ENCODE results near the gene MRPL30. TPM values are rescaled to one million over a fixed set of nuclear protein-coding genes. Genes with fewer than 3 reads are reported as not detected.
"Not testable (repeated sequence)": the region's sequence is repeated elsewhere in the genome, so short reads cannot be mapped to it uniquely, and the experiment has no call there.

MRPL30 gene
- total and polyA plus RNA-seq, 2 donors = 17.9 to 46.3 TPM

DNA sequence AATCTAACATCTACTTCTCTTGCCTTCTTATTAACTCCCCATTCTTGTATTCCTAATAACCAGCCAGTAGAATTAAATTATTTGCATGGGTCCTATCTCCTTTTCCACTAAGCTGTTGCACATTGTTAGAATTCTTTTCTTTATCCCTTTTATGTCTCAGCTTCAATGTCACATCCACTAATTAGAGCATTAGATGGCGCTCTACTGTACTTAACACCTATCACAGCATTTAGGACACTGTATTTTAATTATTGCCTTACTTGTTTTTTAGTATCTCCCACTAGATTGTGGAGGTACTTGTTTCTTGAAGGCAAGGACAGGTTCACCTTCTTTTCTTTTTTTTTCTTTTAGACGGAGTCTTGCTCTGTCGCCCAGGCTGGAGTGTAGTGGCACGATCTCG, 22.4 kb upstream of the MRPL30 start:
- Histone ChIP-seq H3K36me3 (ENCODE audit: insufficient read depth) (no peaks in the 10 kb centered on the region), H3K27ac (ENCODE audit: low read depth) (no peak overlapping the region), H3K4me1 (ENCODE audit: insufficient read depth) (no peaks in the 10 kb centered on the region), H3K4me3 (ENCODE audit: low read depth, low read length) (no peak overlapping the region)
- 95% methylated on average over 5 of the region's 5 CpGs for WGBS
- DNase-seq (ENCODE audit: extremely low spot score) = no peak

DNA sequence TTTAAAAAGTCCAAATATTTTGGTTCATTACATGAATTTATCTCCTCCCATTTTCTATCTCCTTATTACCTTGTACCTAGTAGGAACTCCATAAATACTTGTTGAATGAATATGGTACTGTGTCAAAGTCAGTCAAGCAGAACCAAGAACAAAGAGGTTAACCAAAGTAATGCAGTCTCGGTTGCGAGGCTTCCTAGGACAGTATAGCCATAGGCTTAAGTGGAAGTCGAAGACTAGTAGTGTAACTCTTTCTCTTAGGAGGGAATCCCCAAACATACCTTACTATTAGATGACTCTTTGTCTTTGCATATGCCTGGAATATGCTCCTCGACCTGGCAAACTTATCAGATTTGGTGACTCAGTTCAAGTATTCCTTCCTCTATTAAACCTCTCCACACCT, 21.4 kb upstream of the MRPL30 start:
- Histone ChIP-seq H3K36me3 (ENCODE audit: insufficient read depth) (no peaks in the 10 kb centered on the region), H3K27ac (ENCODE audit: low read depth) (peak overlapping the region; percentile 18), H3K4me3 (ENCODE audit: low read depth, low read length) (no peak overlapping the region), H3K4me1 (ENCODE audit: insufficient read depth) (no peaks in the 10 kb centered on the region)
- 85% methylated on average over 4 of the region's 4 CpGs for WGBS
- DNase-seq (ENCODE audit: extremely low spot score) = no peak

DNA sequence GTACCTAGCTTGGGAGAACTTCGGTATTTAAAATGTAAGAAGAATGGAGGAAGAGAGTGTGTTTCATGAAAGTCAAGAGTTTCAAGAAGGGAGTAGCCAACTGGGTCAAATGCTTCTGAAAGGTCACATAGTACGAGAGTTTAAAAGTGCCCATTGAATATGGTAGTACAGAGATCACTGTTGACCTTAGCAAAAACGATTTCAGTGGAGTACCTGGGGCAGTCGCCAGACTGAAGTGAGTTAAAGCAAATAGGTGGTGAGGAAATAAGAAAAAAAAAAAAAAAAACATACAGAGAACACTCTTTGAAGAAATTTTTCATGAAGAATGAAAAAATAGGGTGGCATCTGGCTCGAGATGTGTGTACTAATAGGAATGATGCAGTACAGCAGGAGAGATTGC, 14.8 kb upstream of the MRPL30 start:
- H3K4me1 ChIP-seq (ENCODE audit: insufficient read depth) = no peaks in the 10 kb centered on the region
- no peak overlapping the region for H3K4me3 ChIP-seq (ENCODE audit: low read depth, low read length)
- no peak overlapping the region for H3K27ac ChIP-seq (ENCODE audit: low read depth)
- DNase-seq (ENCODE audit: extremely low spot score) = no peak
- WGBS = 92% methylated on average over 5 of the region's 5 CpGs
- H3K36me3 ChIP-seq (ENCODE audit: insufficient read depth) = peaks cover 5% of the 10 kb centered on the region

DNA sequence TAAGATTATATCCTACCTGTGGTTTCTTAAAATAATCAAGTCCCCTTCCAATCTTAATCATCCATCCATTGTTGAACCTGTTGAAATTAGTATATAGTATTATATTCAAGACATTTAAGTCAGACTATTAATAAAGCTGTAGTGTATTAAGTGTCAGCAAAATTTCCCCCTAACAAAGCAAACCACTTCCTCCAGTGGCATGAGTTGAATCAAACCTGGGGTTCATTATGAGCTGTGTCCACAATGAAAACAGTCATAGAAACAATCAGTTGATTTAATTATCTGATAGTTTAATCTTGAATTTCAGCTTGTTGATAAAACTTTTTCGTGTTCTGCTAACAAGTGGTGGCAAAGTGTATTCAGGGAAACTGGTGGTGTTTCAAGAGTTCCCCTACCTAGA, 11.4 kb upstream of the MRPL30 start:
- WGBS = 75% methylated on average over 1 of the region's 1 CpG
- Histone ChIP-seq H3K4me3 (ENCODE audit: low read depth, low read length) (no peak overlapping the region), H3K27ac (ENCODE audit: low read depth) (no peak overlapping the region), H3K4me1 (ENCODE audit: insufficient read depth) (no peaks in the 10 kb centered on the region), H3K36me3 (ENCODE audit: insufficient read depth) (peaks cover 8% of the 10 kb centered on the region)
- DNase-seq (ENCODE audit: extremely low spot score) = no peak

DNA sequence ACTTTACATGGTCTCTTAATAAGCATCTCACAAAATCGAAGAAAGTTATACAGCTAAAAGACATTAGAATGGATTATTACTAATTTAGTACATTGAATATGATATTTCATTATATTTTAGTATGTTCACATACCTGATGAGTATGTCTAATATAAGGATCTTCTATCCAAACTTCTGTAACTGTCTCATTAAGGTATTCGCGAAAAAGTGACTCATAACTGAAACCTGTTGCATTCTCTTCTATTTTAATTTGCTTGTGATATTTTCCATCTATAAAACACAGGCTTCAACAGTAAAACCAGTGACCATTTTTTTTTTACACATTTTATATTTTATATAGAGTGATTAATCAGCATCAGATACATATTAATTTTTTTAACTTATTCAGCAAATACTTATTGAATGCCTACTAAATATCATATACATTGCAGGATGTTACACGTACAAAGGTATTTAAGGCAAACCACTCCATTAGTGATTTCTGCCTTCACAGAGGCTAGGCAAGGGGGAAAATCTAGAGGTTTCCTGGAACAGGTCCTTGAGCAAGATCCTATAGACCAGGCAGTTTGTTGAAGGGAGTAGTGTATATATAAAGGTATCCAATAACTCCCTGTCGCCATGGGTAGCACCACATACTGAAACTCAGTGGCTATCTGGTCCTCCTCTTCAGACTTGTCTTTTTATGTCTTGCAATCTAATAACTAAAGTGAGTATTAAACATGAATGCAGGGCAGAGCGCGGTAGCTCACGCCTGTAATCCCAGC, 9.4 kb upstream of the MRPL30 start:
- no peak overlapping the region for H3K4me3 ChIP-seq (ENCODE audit: low read depth, low read length)
- H3K4me1 ChIP-seq (ENCODE audit: insufficient read depth) = no peaks in the 10 kb centered on the region
- H3K27ac ChIP-seq (ENCODE audit: low read depth) = no peak overlapping the region
- WGBS = 96% methylated on average over 8 of the region's 8 CpGs
- no peak for DNase-seq (ENCODE audit: extremely low spot score)
- peaks cover 3% of the 10 kb centered on the region for H3K36me3 ChIP-seq (ENCODE audit: insufficient read depth)

DNA sequence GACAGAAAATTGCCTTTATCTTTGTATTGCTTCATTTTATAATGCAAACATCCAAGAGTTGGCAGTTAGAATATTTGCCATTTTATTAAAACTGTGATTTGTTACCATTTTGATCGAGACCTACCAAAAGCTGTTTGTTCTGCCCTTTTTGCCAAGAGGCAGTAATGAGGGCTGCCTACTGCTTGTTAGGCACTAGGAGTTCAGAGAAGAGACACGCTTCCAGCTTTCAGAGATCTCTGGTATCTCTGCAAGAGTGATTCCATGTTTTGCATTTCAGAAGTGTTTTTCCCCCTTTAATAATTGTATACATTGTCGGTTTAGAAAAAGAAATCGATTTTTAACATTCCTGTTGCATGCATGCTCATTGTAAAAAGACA, 628 bp downstream of the MRPL30 start:
- H3K36me3 ChIP-seq (ENCODE audit: insufficient read depth) = no peaks in the 10 kb centered on the region
- H3K27ac ChIP-seq (ENCODE audit: low read depth) = no peak overlapping the region
- 2% methylated on average over 4 of the region's 4 CpGs for WGBS
- no peak for DNase-seq (ENCODE audit: extremely low spot score)
- H3K4me1 ChIP-seq (ENCODE audit: insufficient read depth) = peaks cover 2% of the 10 kb centered on the region
- peak overlapping the region; percentile 58 for H3K4me3 ChIP-seq (ENCODE audit: low read depth, low read length)

DNA sequence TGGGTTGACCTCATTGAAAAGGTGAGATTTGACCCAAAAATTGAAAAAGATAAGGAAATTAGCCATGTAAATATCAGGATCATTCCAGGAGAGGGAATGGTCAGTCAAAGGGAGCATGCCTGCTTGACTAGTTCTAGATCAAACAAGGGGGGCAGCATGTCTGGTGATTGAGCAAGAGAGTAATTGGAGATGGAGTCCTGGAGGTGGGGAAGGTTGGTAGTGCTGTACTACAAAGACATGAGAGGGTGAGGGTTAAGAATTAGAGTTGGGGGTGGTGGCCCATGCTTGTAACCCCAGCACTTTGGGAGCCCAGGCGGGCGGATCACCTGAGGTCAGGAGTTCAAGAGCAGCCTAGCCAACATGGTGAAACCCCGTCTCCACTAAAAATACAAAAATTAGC, 2.0 kb downstream of the MRPL30 start:
- WGBS = 89% methylated on average over 3 of the region's 3 CpGs
- Histone ChIP-seq H3K27ac (ENCODE audit: low read depth) (no peak overlapping the region), H3K4me1 (ENCODE audit: insufficient read depth) (peaks cover 2% of the 10 kb centered on the region), H3K36me3 (ENCODE audit: insufficient read depth) (no peaks in the 10 kb centered on the region), H3K4me3 (ENCODE audit: low read depth, low read length) (no peak overlapping the region)
- no peak for DNase-seq (ENCODE audit: extremely low spot score)

DNA sequence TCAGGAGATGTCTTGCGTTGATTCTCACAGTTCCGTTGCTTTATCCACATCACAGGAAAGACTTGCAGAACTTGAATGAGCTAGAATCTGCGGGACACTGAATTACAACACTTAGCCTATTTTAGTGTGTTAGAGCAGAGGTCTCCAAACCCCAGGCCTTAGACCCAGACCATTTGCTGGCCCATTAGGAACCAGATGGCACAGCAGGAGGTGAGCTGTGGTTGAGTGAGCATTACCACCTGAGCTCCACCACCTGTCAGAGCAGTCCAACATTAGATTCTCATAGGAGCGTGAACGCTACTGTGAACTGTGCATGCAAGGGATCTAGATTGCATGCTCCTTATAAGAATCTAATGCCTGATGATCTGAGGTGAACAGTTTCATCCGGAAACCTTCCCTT, 3.8 kb downstream of the MRPL30 start:
- peaks cover 2% of the 10 kb centered on the region for H3K4me1 ChIP-seq (ENCODE audit: insufficient read depth)
- WGBS = 77% methylated on average over 6 of the region's 6 CpGs

DNA sequence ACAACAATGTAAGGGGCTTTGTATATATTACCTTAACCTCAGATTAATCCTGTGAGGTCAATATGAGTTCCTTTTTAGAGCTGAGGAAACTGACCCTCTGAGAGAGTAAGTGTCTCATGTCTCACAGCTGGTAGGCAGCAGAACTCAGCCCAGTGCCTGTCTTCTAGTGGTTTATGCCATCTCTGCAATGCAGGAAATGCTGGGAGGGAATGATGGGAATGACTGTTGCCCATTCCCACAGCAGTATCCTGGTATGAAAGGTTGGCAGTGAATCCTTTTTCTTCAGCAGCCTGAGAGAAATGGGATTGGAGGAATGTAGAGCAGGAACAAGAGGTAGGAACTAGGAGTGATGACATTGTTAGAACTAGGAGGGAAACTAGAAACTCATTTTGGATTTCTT, 6.0 kb downstream of the MRPL30 start:
- DNase-seq (ENCODE audit: extremely low spot score) = no peak
- Histone ChIP-seq H3K4me1 (ENCODE audit: insufficient read depth) (no peaks in the 10 kb centered on the region), H3K27ac (ENCODE audit: low read depth) (no peak overlapping the region), H3K36me3 (ENCODE audit: insufficient read depth) (no peaks in the 10 kb centered on the region), H3K4me3 (ENCODE audit: low read depth, low read length) (no peak overlapping the region)

More for the DNA sequence above, 3.8 kb downstream of the MRPL30 start:
- Histone ChIP-seq H3K36me3 (ENCODE audit: insufficient read depth) (no peaks in the 10 kb centered on the region), H3K4me3 (ENCODE audit: low read depth, low read length) (no peak overlapping the region), H3K27ac (ENCODE audit: low read depth) (no peak overlapping the region)
- no peak for DNase-seq (ENCODE audit: extremely low spot score)

DNA sequence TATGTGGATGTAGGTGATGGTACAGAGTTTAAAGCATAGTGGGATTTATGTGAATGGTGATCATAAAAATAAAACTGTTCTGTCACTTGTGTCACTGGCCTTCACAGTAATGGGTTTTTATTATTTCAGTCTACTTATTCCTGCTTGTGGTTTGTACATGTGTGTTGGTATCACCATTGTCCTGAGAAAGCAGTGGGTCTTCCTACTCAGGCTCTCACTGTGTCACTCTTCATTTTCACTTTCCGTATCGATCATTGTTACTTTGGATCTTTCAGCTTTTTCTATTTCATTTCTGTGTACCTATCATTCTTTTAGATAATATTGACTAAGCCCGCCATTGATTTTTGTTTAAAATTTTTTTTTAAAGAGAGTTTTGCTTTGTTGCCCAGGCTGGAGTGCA, 7.4 kb downstream of the MRPL30 start:
- Histone ChIP-seq H3K4me3 (ENCODE audit: low read depth, low read length) (no peak overlapping the region), H3K27ac (ENCODE audit: low read depth) (no peak overlapping the region), H3K36me3 (ENCODE audit: insufficient read depth) (no peaks in the 10 kb centered on the region), H3K4me1 (ENCODE audit: insufficient read depth) (no peaks in the 10 kb centered on the region)
- no peak for DNase-seq (ENCODE audit: extremely low spot score)
- WGBS = 95% methylated on average over 3 of the region's 3 CpGs

DNA sequence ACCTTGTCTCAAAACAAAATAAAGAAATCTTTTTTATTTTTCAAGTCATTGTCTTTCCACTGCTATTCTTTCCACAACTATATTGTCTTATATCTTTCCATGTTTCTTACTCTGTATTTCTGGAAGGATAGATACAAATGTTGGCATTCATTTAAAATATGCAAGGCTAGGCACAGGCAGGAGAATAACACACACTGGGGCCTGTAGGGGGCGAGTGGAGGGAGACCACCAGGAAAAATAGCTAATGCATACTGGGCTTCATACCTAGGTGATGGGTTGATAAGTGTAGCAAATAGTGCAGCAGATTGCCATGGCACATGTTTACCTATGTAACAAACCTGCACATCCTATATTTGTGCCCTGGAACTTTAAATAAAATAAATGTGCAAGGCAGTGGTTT, 9.6 kb downstream of the MRPL30 start:
- H3K4me1 ChIP-seq (ENCODE audit: insufficient read depth) = no peaks in the 10 kb centered on the region
- 94% methylated on average over 1 of the region's 1 CpG for WGBS
- H3K36me3 ChIP-seq (ENCODE audit: insufficient read depth) = peaks cover 2% of the 10 kb centered on the region
- no peak overlapping the region for H3K4me3 ChIP-seq (ENCODE audit: low read depth, low read length)
- H3K27ac ChIP-seq (ENCODE audit: low read depth) = no peak overlapping the region
- no peak for DNase-seq (ENCODE audit: extremely low spot score)

DNA sequence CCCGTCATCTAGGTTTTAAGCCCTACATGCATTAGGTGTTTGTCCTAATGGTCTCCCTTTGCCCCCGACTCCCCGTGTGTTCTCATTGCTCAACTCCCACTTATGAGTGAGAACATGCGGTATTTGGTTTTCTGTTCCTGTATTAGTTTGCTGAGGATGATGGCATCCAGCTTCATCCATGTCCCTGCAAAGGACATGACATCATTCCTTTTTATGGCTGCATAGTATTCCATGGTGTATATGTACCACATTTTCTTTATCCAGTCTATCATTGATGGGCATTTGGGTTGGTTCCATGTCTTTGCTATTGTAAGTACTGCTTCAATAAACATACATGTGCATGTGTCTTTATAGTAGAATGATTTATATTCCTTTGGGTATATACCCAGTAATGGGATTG, 11.4 kb downstream of the MRPL30 start:
- H3K4me3 ChIP-seq (ENCODE audit: low read depth, low read length); H3K27ac ChIP-seq (ENCODE audit: low read depth); H3K4me1 ChIP-seq (ENCODE audit: insufficient read depth); DNase-seq (ENCODE audit: extremely low spot score); H3K36me3 ChIP-seq (ENCODE audit: insufficient read depth): not testable (repeated sequence)
- WGBS = over 99% methylated on average over 4 of the region's 4 CpGs

DNA sequence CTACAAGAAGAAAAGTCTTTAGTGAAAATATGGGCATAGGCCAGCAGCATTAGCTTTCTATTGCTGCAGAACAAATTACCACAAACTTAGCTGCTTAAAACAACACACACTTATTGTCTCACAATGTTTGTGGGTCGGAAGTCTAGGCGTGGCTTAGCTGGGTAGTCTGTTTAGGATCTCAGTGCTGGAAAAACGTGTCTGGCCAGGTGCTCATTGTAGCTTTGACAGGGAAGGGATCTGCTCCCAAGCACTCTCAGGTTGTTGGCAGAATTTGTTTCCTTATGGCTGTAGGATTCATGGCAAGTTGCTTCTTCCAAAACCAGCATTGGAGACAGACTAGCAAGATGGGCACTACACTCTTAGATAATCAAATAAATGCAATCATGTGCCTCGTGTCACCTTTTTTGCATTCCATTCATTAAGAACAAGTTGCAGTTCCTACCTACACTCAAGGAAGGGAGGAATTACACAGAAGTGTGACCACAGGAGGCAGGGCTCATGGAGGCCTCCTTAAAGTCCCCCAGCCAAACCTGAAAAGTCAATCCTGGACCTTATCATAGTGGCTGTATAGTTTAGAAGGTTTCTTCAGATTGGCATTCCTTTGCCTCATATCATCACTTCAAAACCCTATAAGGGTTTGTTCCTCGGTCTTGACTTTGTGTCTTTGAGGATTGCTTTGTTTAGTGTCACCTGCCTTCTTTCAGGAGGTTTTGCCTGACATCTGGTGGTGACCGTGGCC, 17.3 kb downstream of the MRPL30 start:
- Histone ChIP-seq H3K4me3 (ENCODE audit: low read depth, low read length) (no peak overlapping the region), H3K27ac (ENCODE audit: low read depth) (no peak overlapping the region), H3K36me3 (ENCODE audit: insufficient read depth) (peaks cover 2% of the 10 kb centered on the region), H3K4me1 (ENCODE audit: insufficient read depth) (no peaks in the 10 kb centered on the region)
- no peak for DNase-seq (ENCODE audit: extremely low spot score)
- WGBS = 79% methylated on average over 6 of the region's 6 CpGs

DNA sequence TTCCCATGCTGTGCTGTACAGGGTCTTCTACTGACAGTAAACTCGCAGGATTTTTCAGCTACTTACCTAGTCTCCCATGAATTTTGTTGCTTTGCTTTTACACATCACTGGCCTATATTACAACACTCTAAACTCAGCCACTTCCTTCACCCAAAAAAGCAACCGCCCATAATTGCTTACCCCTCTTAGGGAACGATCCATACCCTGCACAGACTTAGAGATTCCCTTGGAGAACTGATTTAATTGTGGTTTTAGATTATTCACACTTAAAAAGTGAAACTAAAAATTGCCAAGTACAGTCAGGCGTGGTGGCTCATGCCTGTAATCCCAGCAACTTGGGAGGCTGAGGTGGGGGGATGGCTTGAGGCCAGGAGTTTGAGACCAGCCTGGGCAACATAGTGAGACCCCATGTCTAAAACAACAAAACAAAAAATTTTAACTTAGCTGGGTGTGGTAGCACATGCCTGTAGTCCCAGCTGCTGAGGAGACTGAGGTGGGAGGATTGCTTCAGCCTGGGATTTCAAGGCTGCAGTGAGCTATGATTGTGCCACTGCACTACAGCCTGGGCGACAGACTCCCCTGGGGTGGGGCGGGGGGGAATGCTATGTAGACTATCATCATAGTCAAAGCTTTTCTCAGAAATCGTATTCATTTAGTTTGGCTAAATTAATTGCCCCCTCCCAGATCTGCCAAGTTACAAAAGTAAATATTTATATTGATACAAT, 19.3 kb downstream of the MRPL30 start:
- Histone ChIP-seq H3K36me3 (ENCODE audit: insufficient read depth) (peaks cover 2% of the 10 kb centered on the region), H3K27ac (ENCODE audit: low read depth) (no peak overlapping the region), H3K4me3 (ENCODE audit: low read depth, low read length) (no peak overlapping the region), H3K4me1 (ENCODE audit: insufficient read depth) (no peaks in the 10 kb centered on the region)
- DNase-seq (ENCODE audit: extremely low spot score) = no peak
- 87% methylated on average over 7 of the region's 7 CpGs for WGBS

All from urinary bladder (tissue), 4 donors.